ENCODE data around the gene MED31.

DNA sequence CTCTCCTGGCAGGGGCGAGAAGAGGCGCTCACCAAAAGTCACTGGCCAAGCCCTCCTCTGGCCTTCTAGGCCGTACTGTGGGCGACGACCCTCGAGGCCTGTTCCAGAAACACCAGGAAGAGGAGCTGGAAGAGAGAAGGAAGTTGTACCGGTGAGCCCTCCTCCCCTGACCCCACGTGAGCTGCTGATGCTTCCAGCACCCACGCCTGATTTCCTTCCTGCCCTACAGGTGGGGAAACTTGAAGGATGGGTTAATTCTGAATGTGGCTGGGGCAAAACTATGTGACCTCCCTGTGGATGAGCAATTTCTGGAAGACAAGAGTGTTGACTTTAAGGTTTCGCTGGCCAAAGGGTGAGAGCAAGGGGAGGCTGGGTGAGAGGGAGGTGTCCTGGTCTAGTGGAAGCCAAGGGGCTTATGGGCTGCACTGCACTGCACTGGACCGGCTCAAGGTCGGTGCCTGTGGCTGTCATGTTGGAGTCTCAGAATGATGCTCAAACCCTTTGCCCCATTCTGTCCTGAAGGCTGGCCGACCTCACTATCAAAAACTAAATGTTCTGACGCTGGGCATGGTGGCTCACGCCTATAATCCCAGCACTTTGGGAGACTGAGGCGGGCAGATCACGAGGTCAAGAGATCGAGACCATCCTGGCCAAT, 6.4 kb upstream of the MED31 start:
- no peak for TF ChIP-seq POLR2AphosphoS5 (IDR thresholded peaks at IDR 0.05; ENCODE audit: low read depth, low read length)
- TF ChIP-seq FOXP2 (optimal IDR thresholded peaks at IDR 0.05; ENCODE audit: borderline replicate concordance, extremely low read depth, extremely low read length, insufficient read depth): no peak
- TF ChIP-seq, protein P1, sequence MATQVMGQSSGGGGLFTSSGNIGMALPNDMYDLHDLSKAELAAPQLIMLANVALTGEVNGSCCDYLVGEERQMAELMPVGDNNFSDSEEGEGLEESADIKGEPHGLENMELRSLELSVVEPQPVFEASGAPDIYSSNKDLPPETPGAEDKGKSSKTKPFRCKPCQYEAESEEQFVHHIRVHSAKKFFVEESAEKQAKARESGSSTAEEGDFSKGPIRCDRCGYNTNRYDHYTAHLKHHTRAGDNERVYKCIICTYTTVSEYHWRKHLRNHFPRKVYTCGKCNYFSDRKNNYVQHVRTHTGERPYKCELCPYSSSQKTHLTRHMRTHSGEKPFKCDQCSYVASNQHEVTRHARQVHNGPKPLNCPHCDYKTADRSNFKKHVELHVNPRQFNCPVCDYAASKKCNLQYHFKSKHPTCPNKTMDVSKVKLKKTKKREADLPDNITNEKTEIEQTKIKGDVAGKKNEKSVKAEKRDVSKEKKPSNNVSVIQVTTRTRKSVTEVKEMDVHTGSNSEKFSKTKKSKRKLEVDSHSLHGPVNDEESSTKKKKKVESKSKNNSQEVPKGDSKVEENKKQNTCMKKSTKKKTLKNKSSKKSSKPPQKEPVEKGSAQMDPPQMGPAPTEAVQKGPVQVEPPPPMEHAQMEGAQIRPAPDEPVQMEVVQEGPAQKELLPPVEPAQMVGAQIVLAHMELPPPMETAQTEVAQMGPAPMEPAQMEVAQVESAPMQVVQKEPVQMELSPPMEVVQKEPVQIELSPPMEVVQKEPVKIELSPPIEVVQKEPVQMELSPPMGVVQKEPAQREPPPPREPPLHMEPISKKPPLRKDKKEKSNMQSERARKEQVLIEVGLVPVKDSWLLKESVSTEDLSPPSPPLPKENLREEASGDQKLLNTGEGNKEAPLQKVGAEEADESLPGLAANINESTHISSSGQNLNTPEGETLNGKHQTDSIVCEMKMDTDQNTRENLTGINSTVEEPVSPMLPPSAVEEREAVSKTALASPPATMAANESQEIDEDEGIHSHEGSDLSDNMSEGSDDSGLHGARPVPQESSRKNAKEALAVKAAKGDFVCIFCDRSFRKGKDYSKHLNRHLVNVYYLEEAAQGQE (IDR thresholded peaks at IDR 0.05; ENCODE audit: insufficient read depth in 1 of 2, low read depth in 2 of 2, low read length in 2 of 2): no peak
- no peak for TF ChIP-seq SIN3A (IDR thresholded peaks at IDR 0.05; ENCODE audit: borderline replicate concordance, insufficient read depth, low read length)
- TF ChIP-seq TAF1 (IDR thresholded peaks at IDR 0.05; ENCODE audit: borderline replicate concordance, insufficient read depth, low read length): no peak
